RCC 7860 (cell line): Measurements from ENCODE around the gene ZAP70.
"Not testable (repeated sequence)": the region's sequence is repeated elsewhere in the genome, so short reads cannot be mapped to it uniquely, and the experiment has no call there.

Source experiments
- DNase-seq: peaks from one replicate; pipeline ENCODE4 v3.0.0-alpha.2; 2015; ENCODE audit warnings: low spot score
- FAIRE-seq: peaks from 2 replicates; lab custom pipeline; 2012; peaks lifted over from hg19 to GRCh38; lab: Jason Lieb, UNC

ZAP70 gene

DNA sequence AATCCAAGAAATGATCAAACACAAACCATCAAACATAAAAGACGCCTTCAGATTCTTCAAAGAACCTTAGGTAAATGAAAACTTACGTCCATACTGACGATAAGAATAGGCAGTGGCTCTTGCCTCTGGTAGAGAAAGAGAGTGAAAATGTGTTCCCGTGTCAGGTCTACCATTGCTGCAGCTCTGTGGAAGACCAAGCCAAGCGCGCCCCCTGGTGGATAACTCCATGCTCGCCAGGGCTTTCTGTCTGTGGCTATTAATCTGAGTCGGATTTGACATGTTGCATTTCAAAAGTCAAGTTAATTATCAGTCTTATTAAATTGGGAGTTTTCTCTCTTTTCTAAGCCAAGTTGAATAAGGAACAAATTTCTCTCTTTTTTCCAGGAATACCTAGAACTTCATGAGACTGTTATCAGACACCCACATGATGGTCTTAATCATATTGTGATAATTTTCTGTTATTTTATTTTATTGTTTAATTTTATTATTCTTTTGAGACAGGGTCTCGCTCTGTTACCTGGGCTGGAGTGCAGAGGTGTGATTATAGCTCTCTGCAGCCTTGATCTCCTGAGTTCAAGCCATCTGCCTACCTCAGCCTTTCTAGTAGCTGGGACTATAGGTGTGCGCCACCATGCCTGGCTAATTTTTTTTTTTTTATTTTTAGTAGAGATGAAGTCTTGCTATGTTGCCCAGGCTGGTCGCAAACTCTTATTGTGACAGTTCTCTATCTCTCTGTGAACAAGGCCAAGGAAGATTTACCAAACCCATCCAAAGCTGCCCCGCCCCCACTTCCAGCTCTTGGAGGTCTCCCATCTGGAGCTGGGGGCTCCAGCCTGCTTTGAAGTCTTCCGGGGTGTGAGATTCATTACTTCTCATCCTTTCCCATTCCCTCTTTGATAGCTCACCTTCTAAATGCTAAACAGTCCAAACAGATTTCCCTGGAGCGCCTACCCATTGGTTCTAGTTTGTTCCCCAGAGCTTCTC is 15.8 kb upstream of the ZAP70 start:
- FAIRE-seq (peak; percentile 67), DNase-seq (peak; percentile 55)

DNA sequence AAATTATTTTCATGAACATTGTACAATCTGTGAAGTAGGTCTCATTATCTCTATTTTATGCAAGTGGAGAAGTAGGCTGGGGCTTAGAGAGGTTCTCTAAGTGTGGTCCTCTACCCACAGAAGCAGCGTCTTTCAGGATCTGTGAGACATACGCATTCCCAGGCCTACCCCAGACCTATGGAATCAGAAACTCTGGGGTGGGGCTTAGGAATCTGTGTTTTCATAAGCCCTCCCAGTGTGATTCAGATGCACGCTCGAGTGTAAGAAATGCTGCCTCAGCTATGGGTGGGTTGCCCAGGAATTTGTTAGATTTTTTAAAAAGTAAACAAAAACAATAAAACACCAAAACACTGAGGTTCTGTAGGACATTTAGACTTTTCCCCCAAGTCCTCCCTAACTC is 14.8 kb upstream of the ZAP70 start:
- FAIRE-seq = no peak

DNA sequence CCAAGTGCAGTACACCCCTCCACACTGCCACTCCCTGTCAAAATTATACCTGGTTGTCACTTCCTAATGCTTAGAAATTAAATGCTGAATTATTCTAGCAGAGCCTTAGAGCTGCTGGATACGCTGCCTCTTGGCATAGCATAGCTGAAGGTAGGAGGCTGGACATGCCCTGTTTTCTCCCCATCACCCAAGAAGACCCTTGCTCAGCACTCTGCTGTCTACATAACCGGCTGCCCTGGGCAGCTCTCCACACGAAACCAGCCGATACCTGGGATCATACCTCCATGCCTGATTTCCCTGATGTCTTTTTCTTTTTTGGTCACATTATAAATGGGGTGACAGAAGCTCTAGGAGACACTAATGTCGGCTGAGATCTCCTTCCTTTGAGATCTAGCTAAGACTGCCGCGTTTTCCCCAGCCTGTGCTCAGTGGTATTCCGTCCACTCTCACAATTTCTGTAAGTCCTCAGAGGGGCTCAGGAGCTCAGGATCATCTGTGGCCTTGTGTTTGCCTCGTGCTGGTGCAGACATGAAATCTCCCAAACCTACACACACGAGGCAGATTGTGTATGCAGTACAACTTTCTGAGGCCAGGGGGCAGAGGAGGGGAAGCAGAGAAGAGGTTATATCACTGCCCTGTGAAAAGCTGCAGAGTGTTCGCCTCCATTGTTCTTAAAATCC is 13.5 kb upstream of the ZAP70 start:
- FAIRE-seq = no peak
- DNase-seq = peak; percentile 24

More for the DNA sequence above, 14.8 kb upstream of the ZAP70 start:
- DNase-seq = no peak

DNA sequence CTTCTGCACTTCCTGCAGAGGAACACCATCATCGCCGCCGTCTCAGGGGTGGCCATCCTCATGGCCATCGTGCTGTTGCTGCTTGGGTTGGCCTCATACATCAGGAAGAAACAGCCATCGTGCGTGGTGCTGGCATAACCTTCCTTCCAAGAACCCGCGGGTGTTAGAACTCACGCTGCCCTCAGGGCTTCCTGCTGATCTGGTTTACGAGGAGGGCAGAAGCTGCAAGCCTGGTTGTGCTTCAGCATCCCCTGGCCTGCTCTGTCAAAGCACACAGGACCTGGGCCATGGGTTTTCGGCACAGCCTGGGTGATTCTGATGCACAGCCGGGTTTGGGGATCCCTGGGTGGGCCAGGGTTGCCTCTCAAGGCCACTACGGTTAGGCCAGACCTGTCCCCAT is 12.2 kb upstream of the ZAP70 start:
- DNase-seq (no peak), FAIRE-seq (no peak)

DNA sequence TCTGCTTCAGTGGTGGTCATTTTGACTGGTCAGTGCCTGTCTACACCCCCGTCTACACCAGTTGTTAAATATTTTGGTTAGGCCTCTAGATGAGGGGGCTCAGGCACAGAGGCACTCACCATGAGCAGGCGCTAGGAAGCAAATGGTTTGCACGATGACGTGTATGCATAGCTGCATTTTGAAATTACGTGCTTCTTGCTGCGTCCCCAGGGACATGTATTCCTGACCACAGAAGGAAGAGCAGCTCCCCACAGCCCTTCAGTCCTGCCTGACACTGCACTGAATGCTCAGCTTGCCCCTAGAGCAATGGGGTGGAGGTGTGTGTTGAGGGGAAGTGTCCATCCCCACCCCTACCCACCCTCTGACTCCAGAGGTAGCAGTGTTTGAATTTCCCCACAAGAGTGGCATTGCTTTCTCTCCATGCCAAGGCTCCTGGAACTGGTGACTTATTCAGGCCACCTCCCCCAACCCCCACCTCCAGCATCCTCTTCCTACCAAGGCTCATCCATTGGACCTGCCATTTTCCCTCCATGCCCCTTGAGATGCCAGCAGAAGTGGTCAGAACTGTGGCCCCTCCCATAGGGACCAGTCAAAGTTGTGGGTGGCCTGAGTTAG is 11.4 kb upstream of the ZAP70 start:
- FAIRE-seq = no peak
- DNase-seq = no peak

DNA sequence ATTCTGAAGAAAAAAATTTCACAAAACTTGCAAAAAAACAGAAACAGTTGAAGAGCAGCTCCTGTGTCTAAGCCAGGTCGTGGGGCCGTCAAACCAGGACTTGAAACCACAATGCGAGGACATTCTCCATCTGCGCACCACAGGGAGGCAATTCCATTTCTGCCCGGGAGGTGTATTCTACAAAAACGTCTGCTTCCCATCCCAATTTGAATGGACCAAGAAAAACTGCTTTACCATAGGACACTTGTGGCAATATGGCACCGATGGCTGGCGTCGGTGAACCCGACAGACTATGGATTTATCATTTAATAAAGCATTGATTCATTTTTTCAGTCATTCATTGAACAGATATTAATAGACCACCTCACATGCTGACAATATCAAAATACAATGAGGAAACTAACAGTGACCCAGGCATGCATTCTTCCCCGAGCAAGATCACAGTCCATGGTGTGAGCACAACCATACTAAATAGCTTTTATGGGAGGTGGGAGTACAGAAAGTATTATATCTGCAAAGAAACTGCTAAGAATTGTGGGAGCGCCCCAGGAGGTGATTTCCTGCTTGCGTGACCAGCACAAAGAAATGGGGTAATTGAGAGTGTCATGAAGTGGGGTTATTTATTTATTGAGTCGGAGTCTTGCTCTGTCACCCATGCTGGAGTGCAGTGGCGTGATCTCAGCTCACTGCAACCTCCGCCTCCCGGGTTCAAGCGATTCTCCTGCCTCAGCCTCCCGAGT is 10.5 kb upstream of the ZAP70 start:
- DNase-seq (no peak), FAIRE-seq (no peak)

DNA sequence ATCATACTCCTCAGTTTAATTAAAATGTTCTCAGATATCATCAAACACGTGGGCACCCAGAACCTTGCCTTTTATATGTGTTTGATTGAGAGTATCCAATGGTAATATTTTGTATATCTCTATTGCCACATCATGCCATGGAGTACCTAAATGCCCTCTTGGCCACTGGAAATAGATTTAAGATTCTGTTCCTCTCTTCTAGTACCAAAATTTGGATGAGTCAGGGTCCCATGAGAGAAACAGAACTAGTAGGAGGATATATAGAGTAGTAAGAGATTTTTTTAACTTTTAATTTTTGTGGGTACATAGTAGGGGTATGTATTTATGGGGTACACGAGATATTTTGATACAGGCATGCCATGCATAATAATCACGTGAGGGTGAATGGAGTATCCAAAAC is 9.6 kb upstream of the ZAP70 start:
- FAIRE-seq (no peak), DNase-seq (no peak)

DNA sequence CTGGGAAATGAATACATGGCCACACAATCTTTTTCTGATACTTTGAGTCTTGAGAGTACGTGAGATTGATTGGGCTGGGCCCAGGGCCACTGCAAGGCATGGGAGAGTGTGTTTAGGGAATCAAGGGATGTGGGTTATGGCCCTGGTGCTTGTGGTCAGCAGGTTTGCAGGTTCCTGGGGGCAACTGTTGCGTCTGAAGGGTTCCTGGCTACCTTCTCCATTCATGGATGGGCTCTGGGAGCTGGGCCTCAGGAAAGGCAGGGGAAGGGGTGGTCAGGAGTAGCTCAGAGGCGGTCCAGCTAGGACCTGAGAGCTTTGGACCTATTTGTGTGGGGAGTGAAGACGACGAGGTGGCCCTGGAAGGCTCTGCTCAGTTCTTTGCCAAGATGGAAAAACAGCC is 8.4 kb upstream of the ZAP70 start:
- FAIRE-seq (no peak), DNase-seq (no peak)

DNA sequence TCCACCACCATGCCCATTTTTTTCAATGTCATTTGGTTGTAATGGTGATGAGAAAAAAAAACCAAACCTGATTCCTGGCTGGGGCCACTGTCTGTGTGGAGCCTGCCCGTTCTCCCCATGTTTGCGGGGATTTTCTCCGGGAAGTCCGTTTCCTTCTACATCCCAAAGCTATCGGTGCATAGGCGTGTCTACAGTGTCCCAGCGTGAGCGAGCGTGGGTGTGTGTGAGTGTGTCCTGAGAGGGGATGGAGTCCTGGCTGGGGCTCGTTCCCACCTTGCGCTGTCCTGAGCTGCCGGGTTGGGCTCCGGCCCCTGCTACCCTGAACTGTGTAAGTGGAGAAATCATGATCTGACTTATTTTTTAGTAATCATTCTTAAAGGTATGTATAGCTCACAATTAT is 7.3 kb upstream of the ZAP70 start:
- DNase-seq = no peak
- no peak for FAIRE-seq

DNA sequence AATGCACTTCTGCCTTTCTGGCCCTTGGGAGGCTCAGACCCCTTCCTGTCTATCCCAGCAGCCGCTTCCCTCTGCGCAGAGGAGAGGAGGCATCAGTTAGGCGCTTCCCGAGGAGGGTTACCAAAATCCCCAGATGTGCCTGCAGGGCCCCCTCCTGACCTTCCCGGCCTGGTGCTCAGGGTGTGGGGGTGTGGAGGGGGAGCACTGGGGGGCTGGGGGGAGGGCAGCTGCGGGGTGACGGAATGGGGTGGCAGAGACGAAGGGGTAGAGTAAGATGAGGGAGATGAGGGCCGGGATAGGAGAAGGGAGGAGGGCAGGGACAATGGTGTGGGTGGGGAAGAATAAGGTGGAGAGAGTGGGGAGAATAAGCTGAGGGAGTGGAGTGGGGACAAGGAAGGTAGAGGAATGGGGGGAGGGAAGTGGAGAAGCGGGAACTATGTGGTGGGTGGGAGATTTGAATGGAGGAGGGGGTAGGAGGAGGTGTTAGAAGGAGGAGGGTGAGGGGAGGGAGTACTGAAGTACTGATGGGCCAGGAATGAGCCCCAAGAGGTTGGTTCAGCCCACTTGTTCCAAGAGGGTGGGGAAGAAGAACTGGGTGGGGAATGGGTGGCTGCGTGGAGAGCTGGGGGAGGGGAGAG is 6.5 kb upstream of the ZAP70 start:
- FAIRE-seq (no peak), DNase-seq (no peak)

DNA sequence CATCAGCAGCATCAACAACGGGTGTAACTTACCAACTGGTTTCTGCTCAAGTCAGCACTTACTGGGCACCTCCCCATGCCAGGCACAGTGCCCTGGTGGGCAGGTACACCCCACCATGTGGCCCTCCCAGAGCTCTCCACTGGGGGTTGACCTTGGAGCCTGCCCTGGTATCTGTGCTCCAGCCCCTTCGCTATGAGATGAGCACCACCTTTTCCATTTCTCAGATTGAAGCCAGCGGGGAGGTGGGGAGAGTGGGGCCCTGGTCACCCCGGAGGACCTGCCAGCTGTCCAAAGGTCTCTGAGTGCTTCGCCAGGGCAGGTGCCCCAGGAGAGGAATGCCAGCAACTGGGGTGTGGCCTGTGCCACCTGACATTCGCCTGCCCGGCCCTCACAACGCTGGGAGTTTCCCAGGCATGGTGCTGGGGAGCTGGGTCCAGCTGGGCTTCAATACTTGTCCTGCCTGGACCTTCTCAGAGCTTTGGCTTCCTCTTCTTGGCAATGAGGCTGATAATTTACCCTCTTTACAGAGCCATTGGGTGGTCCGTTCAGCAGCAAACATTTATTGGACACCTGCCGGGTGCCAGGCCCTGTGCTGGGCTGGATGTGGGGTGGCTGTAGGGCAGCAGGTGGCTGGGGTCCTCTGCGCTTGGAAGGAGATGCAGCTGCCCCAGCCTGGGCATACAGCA is 5.9 kb upstream of the ZAP70 start:
- no peak for FAIRE-seq
- DNase-seq = no peak

DNA sequence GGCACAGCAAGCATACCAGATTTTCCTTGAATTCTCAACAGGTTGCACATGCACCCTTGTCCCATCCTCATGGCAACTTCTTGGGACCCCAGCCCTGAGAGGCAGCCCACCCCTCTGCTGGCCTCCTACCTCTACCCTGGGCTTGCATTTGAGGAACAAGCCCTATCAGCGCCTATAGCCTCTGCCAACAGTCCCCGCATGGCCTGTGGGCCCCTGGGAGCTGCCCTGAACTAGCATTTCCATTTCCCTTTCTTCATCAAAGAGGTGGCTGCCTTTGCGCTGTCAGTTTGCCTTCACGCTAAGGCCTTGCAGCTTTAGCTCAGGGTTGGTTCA is 5.4 kb upstream of the ZAP70 start:
- no peak for DNase-seq
- FAIRE-seq = no peak

DNA sequence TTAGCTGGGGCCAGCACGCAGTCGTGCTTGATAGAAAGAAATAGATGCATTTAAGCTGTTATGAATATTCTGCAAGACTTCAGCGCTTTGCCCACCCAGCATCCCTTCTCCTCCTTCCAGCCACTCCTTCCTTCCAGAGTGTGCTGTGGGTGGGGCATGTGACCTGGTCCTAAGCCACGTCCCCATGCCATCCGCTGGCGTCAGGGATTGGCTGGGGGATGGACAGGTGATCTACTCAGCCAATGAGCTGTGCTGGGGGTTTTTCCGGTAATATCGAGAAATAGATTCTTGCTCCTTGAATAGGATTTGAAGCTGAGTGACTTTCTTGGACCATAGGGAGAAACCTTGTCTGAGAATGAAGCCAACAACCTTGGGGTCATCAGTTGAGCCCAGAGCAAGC is 4.8 kb upstream of the ZAP70 start:
- DNase-seq (no peak), FAIRE-seq (no peak)

DNA sequence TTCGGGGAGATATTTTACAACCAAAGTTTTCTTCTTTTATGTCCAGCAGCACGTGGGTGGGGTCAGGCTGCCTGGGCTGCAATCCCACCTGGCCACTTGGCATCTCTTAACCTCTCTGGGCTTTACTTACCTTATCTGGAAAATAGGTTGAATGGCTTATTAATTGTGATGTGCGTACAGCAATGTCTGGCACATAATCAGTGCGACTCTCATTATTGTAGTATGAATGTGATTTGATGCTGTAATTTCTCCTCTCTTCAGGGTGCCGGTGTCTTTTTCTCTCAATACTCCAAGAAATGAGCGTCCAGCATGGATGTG is 2.0 kb upstream of the ZAP70 start:
- DNase-seq (no peak), FAIRE-seq (no peak)

DNA sequence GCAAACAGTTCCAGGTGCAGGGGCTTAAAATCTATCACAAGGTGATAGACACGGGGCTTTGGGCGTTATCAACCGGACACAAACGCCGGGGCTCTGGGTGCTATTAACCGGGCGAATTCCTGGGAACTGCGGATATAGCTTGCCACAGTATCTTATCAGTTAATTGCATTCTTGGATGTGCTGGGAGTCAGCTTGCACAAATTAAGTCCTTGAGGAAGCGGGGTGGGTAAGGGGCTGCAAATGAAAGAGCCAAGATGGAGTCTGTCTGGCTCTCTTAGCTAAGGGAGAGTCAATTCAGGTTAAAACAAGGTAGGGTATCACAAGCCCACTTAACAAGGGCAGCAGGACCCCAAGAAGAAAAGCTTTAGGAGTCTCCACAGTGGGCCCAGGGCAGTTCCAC is 1.2 kb upstream of the ZAP70 start:
- FAIRE-seq, DNase-seq: not testable (repeated sequence)

DNA sequence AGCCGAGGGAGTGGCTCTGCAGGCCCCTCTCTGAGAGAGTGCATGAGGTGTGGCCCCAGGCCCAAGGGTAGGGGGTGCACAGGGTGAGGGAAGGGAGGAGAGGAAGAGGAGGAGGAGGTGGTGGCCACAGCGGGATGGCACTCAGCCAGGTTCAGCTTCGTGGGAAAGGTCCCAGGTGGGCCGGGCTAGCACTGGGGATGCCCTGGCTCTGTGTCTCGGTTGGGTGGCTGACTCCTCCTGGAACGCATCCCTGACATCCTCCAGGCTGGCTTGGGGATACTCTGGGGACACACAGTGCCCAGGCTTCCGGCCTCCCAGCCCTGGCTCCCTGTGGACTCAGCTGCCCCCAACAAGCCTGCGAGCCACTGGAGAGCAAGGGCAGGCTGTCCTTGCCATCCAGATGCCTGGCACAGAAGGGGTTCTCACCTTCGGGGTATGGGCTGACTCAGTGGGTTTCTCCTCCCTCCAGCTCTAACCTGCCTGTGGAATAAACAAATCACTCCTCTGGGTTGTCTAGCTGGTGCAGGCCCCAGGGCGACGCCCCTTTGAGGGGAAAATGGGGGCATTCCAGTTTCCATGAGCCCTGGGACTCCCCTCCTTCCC is 582 bp upstream of the ZAP70 start:
- FAIRE-seq (no peak), DNase-seq (no peak)

DNA sequence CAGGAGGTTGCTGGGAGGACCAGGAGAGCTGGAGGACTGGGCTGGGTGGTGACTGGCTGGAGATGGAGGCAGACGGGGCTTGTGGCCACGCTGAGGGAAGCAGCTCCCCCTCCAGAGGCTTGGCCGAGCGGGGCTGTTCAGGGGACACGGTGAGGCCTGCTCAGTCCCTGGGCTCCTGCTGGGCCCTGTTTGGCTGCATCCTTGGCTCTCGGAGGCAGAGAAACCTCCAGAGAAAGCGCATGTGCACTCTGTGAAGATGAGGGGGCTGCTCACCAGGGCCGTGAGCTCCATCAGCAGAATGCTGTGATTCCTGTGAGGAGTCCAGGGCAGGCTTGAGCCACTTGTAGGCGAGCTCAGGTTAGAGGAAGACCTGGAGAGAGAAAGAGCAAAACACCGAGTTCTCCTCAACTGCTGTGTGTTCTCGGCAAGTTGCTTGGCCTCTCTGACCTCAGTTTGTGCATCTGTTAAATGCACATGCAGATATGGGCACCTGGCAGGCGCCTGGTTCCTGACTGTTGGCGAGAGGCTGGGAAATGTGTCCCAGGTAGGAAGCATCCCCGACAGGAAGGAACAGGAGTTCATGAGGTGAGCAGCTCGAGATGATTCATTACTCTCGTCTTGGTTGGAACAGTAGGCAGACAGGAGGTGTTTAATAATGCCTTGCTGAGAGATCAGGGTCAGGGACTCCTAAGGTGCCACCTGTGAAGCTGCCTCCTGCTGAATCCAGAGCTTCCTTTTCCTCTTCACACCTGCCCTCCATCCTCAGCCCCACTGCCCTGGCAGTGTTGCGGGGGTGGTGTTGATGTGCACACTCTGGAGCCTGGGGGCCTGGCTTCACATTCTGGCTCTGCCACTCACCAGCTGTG is 941 bp downstream of the ZAP70 start:
- no peak for DNase-seq
- no peak for FAIRE-seq

DNA sequence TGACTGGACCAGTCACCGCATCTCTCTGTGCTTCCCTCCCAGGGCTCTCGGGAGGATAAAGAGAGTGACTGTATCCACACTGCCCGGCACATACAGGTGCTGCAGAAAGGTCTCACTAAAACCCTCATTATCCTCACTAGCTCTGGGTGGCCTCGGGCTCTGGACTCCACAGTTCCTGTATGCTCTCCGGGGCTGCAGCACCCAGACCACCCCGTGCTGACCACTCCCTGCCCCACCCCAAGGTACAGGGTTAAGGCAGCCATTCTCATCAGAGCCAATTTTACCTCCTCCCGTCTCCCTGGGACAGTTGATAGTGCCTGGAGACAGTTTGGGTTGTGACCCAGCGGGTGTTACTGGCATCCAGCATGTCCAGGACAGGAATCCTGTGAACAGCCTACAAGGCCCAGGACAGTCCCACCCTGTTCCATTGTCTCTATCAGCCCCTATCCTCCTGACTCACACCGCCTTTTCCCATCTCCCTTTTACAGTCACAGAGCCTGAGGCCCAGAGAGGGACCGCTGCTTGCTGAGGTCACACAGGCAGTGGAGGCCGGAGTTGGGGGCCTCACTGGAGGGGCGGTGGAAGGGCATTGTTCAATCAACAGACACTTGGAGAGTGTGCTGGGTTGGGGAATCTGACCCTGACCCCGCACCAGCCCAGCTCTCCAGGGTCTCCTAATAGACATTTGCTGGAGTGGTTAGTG is 1.7 kb downstream of the ZAP70 start:
- DNase-seq (no peak), FAIRE-seq (no peak)
